Stomach (tissue), 4 donors: ENCODE results near the gene SEMA4G.

Experiments used
- POLR2AphosphoS5 ChIP-seq, 3 donors: sonication (generic); formaldehyde crosslinking; IDR thresholded peaks; one replicate each; pipeline ENCODE4 v1.6.1; 2016; ENCODE audit warnings: antibody characterized with exemption in 3 of 3
- TF ChIP-seq, protein P1 (sequence below), 7 experiments: fragments of 450-650 bp in 4 of 7; fragments of 200-600 bp in 3 of 7; sonication (generic) in 3 of 7; IDR thresholded peaks; one replicate each; pipeline ENCODE4 v1.5.1; 2016 to 2019; ENCODE audit warnings: antibody characterized with exemption in 7 of 7, control low read depth in 2 of 7, mild to moderate bottlenecking in 1 of 7

DNA sequence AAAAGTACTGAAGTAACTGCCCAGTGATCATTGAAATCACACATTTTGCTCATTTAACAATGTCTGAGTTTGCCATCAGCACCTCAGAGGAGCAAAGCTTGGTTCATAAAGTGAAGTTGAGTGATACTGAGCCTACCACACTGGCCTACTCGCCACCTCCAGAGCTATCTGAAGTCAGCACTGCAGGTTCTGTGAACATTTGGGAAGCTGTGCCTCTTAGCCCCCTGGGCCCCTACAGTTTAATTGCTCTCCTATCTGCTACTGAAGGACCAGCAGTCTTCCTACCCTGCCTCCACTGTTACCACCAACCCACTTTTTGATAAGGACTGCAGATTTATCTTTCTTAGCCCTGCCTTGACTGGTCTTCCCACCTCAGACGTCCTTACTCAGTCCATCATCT is 2.0 kb upstream of the SEMA4G start:
- TF ChIP-seq, protein P1, sequence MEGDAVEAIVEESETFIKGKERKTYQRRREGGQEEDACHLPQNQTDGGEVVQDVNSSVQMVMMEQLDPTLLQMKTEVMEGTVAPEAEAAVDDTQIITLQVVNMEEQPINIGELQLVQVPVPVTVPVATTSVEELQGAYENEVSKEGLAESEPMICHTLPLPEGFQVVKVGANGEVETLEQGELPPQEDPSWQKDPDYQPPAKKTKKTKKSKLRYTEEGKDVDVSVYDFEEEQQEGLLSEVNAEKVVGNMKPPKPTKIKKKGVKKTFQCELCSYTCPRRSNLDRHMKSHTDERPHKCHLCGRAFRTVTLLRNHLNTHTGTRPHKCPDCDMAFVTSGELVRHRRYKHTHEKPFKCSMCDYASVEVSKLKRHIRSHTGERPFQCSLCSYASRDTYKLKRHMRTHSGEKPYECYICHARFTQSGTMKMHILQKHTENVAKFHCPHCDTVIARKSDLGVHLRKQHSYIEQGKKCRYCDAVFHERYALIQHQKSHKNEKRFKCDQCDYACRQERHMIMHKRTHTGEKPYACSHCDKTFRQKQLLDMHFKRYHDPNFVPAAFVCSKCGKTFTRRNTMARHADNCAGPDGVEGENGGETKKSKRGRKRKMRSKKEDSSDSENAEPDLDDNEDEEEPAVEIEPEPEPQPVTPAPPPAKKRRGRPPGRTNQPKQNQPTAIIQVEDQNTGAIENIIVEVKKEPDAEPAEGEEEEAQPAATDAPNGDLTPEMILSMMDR (IDR thresholded peaks at IDR 0.05) = no peak
- TF ChIP-seq POLR2AphosphoS5 (IDR thresholded peaks at IDR 0.05) = no peak
